Breast epithelium (tissue), 3 donors: ENCODE results near the gene MRPL33.

Source experiments
- CTCF ChIP-seq, 3 donors: fragments of 450-650 bp; IDR thresholded peaks; one replicate each; pipeline ENCODE4 v1.5.1; 2016 to 2017; ENCODE audit warnings: antibody characterized with exemption in 3 of 3, mild to moderate bottlenecking in 3 of 3, moderate library complexity in 3 of 3
- POLR2A ChIP-seq: fragments of 450-650 bp; IDR thresholded peaks from one replicate; pipeline ENCODE4 v1.6.1; 2016; ENCODE audit warnings: antibody characterized with exemption, mild to moderate bottlenecking, moderate library complexity
- POLR2AphosphoS5 ChIP-seq, 3 donors: sonication (generic); formaldehyde crosslinking; IDR thresholded peaks; one replicate each; pipeline ENCODE4 v1.6.1; 2017; ENCODE audit warnings: antibody characterized with exemption in 3 of 3

- TF ChIP-seq POLR2A = no peak
- TF ChIP-seq CTCF (IDR thresholded peaks at IDR 0.05) = peak in 2 of 3 donors; percentile 43 to 73
- TF ChIP-seq POLR2AphosphoS5 (IDR thresholded peaks at IDR 0.05) = no peak
Measured at GRCh38 chr2:27754138-27754588, 17.4 kb upstream of the MRPL33 start.
